ENCODE measurements around the gene IPPK. TPM values are rescaled to one million over a fixed set of nuclear protein-coding genes. Genes with fewer than 3 reads are reported as not detected.
"Not testable (repeated sequence)": the region's sequence is repeated elsewhere in the genome, so short reads cannot be mapped to it uniquely, and the experiment has no call there.

The IPPK gene
- total and polyA plus RNA-seq, 2 donors (not counting 1 experiment from before 2014, with no cell fraction given) = 6.8 to 8.7 TPM

GRCh38 chr9:92627651-92628050 is 42.3 kb downstream of the IPPK start:
- intact Hi-C loops (cut with micrococcal nuclease) = no loop called here
- Mint-ChIP-seq H3K4me1 (no peaks in the 10 kb centered on the region), H3K27ac (no peak overlapping the region), H3K4me3 (no peak overlapping the region), H3K9me3 (ENCODE audit: insufficient read depth) (peaks cover 3% of the 10 kb centered on the region), H3K27me3 (no peaks in the 10 kb centered on the region)
- Histone ChIP-seq H3K4me1 (ENCODE audit: control insufficient read depth in 2 of 2, insufficient read depth in 2 of 2, low read length in 2 of 2) (no peaks in the 10 kb centered on the region), H3K9me3 (ENCODE audit: control extremely low read depth in 1 of 3, control insufficient read depth in 2 of 3, insufficient read depth in 1 of 3, low read length in 2 of 3) (no peaks in the 10 kb centered on the region), H3K36me3 (replicated peaks in 1 of 2; ENCODE audit: control extremely low read depth in 1 of 2, control insufficient read depth in 1 of 2, extremely low read depth in 1 of 2, insufficient read depth in 2 of 2, low read length in 1 of 2) (peaks cover 4 to 29% of the 10 kb centered on the region in 2 experiments), H3K4me3 (ENCODE audit: control extremely low read depth in 1 of 5, extremely low read depth in 1 of 5, insufficient read depth in 1 of 5, low read depth in 2 of 5, low read length in 4 of 5) (no peak overlapping the region), H3K27ac (ENCODE audit: low read length in 2 of 2) (no peak overlapping the region), H3K27me3 (replicated peaks in 1 of 4; ENCODE audit: control extremely low read depth in 1 of 4, control insufficient read depth in 3 of 4, insufficient read depth in 4 of 4, low read length in 3 of 4) (no peaks in the 10 kb centered on the region), H3K4me2 (replicated peaks; ENCODE audit: low read depth, low read length, poor library complexity, severe bottlenecking) (no peak overlapping the region), H3K79me2 (ENCODE audit: control insufficient read depth, insufficient read depth, low read length) (no peaks in the 10 kb centered on the region), H2AFZ (ENCODE audit: insufficient read depth, low read depth, low read length, poor library complexity, severe bottlenecking) (no peak overlapping the region), H3K9ac (ENCODE audit: low read length) (no peak overlapping the region), H4K20me1 (ENCODE audit: control insufficient read depth, insufficient read depth, low read length, poor library complexity, severe bottlenecking) (no peaks in the 10 kb centered on the region)
- TF ChIP-seq, protein P1, sequence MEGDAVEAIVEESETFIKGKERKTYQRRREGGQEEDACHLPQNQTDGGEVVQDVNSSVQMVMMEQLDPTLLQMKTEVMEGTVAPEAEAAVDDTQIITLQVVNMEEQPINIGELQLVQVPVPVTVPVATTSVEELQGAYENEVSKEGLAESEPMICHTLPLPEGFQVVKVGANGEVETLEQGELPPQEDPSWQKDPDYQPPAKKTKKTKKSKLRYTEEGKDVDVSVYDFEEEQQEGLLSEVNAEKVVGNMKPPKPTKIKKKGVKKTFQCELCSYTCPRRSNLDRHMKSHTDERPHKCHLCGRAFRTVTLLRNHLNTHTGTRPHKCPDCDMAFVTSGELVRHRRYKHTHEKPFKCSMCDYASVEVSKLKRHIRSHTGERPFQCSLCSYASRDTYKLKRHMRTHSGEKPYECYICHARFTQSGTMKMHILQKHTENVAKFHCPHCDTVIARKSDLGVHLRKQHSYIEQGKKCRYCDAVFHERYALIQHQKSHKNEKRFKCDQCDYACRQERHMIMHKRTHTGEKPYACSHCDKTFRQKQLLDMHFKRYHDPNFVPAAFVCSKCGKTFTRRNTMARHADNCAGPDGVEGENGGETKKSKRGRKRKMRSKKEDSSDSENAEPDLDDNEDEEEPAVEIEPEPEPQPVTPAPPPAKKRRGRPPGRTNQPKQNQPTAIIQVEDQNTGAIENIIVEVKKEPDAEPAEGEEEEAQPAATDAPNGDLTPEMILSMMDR (IDR thresholded peaks at IDR 0.05) = no peak
- TF ChIP-seq EZH2 (IDR thresholded peaks at IDR 0.05; ENCODE audit: borderline replicate concordance, insufficient read depth, low read depth, low read length, poor library complexity, severe bottlenecking) = no peak
- CTCF ChIA-PET = no interaction called here
- POLR2A ChIA-PET = no interaction called here
- 76% methylated on average over 3 of the region's 5 CpGs for WGBS (ENCODE audit: insufficient coverage)
- ATAC-seq (ENCODE audit: low read depth) (no peak), DNase-seq (no peak)

- ChIA-PET POLR2A (no interaction called here), CTCF (interaction anchor here (1.0 kb wide), 1 partner anchor 487 kb away, joined by 3 read pairs; no protein-coding TSS in a partner anchor)
- H3K4me1 Mint-ChIP-seq = no peaks in the 10 kb centered on the region
Measured at GRCh38 chr9:92626484-92626883, 43.4 kb downstream of the IPPK start.

GRCh38 chr9:92623936-92624335 is 46.0 kb downstream of the IPPK start:
- H3K4me3 ChIP-seq (ENCODE audit: control extremely low read depth in 1 of 5, extremely low read depth in 1 of 5, insufficient read depth in 1 of 5, low read depth in 2 of 5, low read length in 4 of 5); H2AFZ ChIP-seq (ENCODE audit: insufficient read depth, low read depth, low read length, poor library complexity, severe bottlenecking); H3K4me1 ChIP-seq (ENCODE audit: control insufficient read depth in 2 of 2, insufficient read depth in 2 of 2, low read length in 2 of 2); H3K79me2 ChIP-seq (ENCODE audit: control insufficient read depth, insufficient read depth, low read length); ATAC-seq (ENCODE audit: low read depth); H3K4me3 Mint-ChIP-seq; CTCF ChIA-PET; DNase-seq; H3K9me3 Mint-ChIP-seq (ENCODE audit: insufficient read depth); H3K9me3 ChIP-seq (ENCODE audit: control extremely low read depth in 1 of 3, control insufficient read depth in 2 of 3, insufficient read depth in 1 of 3, low read length in 2 of 3); POLR2A ChIA-PET; H4K20me1 ChIP-seq (ENCODE audit: control insufficient read depth, insufficient read depth, low read length, poor library complexity, severe bottlenecking); H3K27ac ChIP-seq (ENCODE audit: low read length in 2 of 2); H3K27ac Mint-ChIP-seq; H3K9ac ChIP-seq (ENCODE audit: low read length); H3K4me1 Mint-ChIP-seq; H3K27me3 Mint-ChIP-seq; H3K27me3 ChIP-seq (replicated peaks in 1 of 4; ENCODE audit: control extremely low read depth in 1 of 4, control insufficient read depth in 3 of 4, insufficient read depth in 4 of 4, low read length in 3 of 4); H3K4me2 ChIP-seq (replicated peaks; ENCODE audit: low read depth, low read length, poor library complexity, severe bottlenecking); intact Hi-C loops (cut with micrococcal nuclease): not testable (repeated sequence)
- peaks cover 0 to 28% of the 10 kb centered on the region in 2 experiments for H3K36me3 ChIP-seq (replicated peaks in 1 of 2; ENCODE audit: control extremely low read depth in 1 of 2, control insufficient read depth in 1 of 2, extremely low read depth in 1 of 2, insufficient read depth in 2 of 2, low read length in 1 of 2)
- 100% methylated on average over 3 of the region's 3 CpGs for WGBS (ENCODE audit: insufficient coverage)

More at GRCh38 chr9:92626484-92626883, 43.4 kb downstream of the IPPK start:
- Mint-ChIP-seq H3K27me3 (no peaks in the 10 kb centered on the region), H3K4me3 (no peak overlapping the region), H3K9me3 (ENCODE audit: insufficient read depth) (peaks cover 3% of the 10 kb centered on the region), H3K27ac (no peak overlapping the region)
- Histone ChIP-seq H3K4me2 (replicated peaks; ENCODE audit: low read depth, low read length, poor library complexity, severe bottlenecking) (no peak overlapping the region), H3K4me1 (ENCODE audit: control insufficient read depth in 2 of 2, insufficient read depth in 2 of 2, low read length in 2 of 2) (no peaks in the 10 kb centered on the region), H3K9ac (ENCODE audit: low read length) (no peak overlapping the region), H3K4me3 (ENCODE audit: control extremely low read depth in 1 of 5, extremely low read depth in 1 of 5, insufficient read depth in 1 of 5, low read depth in 2 of 5, low read length in 4 of 5) (no peak overlapping the region), H3K27me3 (replicated peaks in 1 of 4; ENCODE audit: control extremely low read depth in 1 of 4, control insufficient read depth in 3 of 4, insufficient read depth in 4 of 4, low read length in 3 of 4) (no peaks in the 10 kb centered on the region), H2AFZ (ENCODE audit: insufficient read depth, low read depth, low read length, poor library complexity, severe bottlenecking) (no peak overlapping the region), H3K27ac (ENCODE audit: low read length in 2 of 2) (no peak overlapping the region), H3K9me3 (ENCODE audit: control extremely low read depth in 1 of 3, control insufficient read depth in 2 of 3, insufficient read depth in 1 of 3, low read length in 2 of 3) (no peaks in the 10 kb centered on the region), H3K79me2 (ENCODE audit: control insufficient read depth, insufficient read depth, low read length) (no peaks in the 10 kb centered on the region), H3K36me3 (replicated peaks in 1 of 2; ENCODE audit: control extremely low read depth in 1 of 2, control insufficient read depth in 1 of 2, extremely low read depth in 1 of 2, insufficient read depth in 2 of 2, low read length in 1 of 2) (peaks cover 0 to 18% of the 10 kb centered on the region in 2 experiments), H4K20me1 (ENCODE audit: control insufficient read depth, insufficient read depth, low read length, poor library complexity, severe bottlenecking) (no peaks in the 10 kb centered on the region)
- no peak for TF ChIP-seq EZH2 (IDR thresholded peaks at IDR 0.05; ENCODE audit: borderline replicate concordance, insufficient read depth, low read depth, low read length, poor library complexity, severe bottlenecking)
- TF ChIP-seq, protein P1 (IDR thresholded peaks at IDR 0.05) = no peak
- ATAC-seq (ENCODE audit: low read depth) (no peak), DNase-seq (no peak)
- intact Hi-C loops (cut with micrococcal nuclease) = no loop called here
